ENCODE data around the gene ETNK2. TPM values are rescaled to one million over a fixed set of nuclear protein-coding genes. Genes with fewer than 3 reads are reported as not detected.
A peak's percentile ranks its signal among the peaks of the same experiment; 100 is the strongest.

The ETNK2 gene
- total RNA-seq, 1 donor from 2014 or later = 10.0 TPM

DNA sequence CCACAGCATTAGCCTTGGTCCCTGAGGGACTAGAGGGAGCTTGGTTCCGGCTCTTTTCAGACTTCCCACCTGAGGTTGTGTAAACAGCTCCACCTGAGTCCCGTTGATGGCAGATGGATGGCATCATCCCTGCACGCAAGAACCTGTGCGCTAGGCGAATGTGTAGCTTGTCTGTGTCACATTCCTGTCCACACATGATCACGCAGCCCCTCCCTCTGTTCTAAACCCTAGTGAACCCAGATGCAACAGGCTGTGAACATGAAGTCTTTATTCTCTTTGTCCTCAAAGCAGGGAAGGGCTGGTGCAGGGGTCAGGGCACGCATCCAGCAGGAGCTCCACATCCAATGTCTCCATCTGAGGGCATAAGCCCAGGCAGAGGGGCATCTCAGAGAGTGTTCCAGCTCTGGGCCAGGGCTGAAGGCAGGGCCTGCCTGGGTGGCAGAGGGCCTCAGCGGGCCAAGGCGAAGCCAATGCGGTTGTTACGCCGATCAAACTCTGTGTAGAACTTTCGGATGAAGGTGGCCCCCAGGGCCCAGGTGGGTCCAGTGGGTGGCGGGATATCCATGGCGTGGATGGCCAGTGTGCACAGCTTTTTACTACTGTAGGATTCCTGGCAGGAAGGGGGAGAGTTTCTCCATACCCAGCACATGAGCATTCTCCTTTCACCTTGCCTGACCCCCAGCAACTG lies 2.9 kb upstream of the ETNK2 start:
- no peaks in the 10 kb centered on the region for H3K36me3 Mint-ChIP-seq
- peak overlapping the region; percentile 62 for H3K4me3 Mint-ChIP-seq
- no peaks in the 10 kb centered on the region for H3K9me3 Mint-ChIP-seq
- TF ChIP-seq, protein P1, sequence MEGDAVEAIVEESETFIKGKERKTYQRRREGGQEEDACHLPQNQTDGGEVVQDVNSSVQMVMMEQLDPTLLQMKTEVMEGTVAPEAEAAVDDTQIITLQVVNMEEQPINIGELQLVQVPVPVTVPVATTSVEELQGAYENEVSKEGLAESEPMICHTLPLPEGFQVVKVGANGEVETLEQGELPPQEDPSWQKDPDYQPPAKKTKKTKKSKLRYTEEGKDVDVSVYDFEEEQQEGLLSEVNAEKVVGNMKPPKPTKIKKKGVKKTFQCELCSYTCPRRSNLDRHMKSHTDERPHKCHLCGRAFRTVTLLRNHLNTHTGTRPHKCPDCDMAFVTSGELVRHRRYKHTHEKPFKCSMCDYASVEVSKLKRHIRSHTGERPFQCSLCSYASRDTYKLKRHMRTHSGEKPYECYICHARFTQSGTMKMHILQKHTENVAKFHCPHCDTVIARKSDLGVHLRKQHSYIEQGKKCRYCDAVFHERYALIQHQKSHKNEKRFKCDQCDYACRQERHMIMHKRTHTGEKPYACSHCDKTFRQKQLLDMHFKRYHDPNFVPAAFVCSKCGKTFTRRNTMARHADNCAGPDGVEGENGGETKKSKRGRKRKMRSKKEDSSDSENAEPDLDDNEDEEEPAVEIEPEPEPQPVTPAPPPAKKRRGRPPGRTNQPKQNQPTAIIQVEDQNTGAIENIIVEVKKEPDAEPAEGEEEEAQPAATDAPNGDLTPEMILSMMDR (conservative IDR thresholded peaks at IDR 0.05) = no peak
- DNase-seq (ENCODE audit: extremely low spot score, unreplicated experiment) = no peak
- peaks cover 28% of the 10 kb centered on the region for H3K27me3 Mint-ChIP-seq
- H3K27ac Mint-ChIP-seq = peak overlapping the region; percentile 58
- peaks cover 6% of the 10 kb centered on the region for H3K4me1 Mint-ChIP-seq (ENCODE audit: unreplicated experiment)

DNA sequence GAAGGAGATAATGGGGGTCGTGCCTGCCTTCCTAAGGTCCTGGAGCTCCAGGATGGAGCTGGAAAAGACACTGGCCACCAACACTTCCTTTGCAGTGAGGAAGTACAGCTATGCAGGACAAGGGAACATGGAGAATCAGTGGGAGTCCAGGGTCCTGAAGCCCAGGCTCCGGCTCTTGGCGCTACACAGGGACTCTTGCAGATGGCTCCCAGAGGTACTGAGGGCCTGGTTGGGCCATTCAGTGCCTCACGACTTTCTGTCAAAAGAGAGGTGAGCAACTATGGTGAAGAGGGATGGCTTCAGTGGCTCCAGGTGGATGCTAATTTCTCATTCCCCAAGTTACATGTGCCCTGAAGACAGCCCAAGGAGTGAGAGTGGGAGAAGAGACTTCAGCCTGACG lies 1.8 kb upstream of the ETNK2 start:
- DNase-seq (ENCODE audit: extremely low spot score, unreplicated experiment) = no peak
- Mint-ChIP-seq H3K27me3 (peaks cover 26% of the 10 kb centered on the region), H3K27ac (no peak overlapping the region), H3K9me3 (no peaks in the 10 kb centered on the region), H3K36me3 (no peaks in the 10 kb centered on the region), H3K4me1 (ENCODE audit: unreplicated experiment) (peaks cover 6% of the 10 kb centered on the region), H3K4me3 (peak overlapping the region; percentile 31)
- TF ChIP-seq, protein P1 (conservative IDR thresholded peaks at IDR 0.05) = no peak

DNA sequence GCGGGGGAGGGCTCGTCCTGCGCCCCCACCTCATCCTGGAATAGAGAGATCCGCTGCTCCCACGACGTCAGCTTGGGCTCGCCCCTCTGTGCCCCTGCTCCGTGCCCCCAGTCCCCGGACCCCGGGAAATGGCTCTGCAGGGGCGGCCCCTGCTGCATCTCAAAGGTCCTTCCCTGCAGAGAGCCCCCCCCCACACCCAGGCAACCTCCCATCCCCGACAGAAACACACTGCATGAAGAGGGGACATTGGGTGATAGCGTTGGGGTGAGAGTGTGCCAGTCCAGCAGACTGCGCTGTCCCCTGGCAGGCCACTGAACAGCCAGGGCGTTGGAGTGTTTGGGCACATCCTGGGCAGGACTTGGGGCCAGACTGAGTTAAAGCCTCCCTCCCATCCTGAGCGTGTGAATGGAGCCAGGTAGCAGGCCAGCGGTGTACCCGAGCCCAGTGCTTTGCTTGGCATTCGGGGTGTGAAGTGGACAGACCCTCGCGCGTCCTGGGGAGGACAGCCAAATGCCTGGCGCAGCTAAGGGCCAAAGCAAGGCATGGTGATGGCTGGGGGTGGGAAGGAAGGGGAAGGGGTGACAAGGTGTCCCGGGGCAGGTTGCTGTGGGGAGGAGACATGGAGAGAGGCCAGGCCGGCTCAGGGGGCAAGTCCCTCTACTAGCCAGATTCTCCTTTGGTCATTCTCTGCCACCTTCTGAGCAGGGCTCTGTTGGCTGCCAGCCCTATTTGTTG lies 633 bp upstream of the ETNK2 start:
- no peaks in the 10 kb centered on the region for H3K36me3 Mint-ChIP-seq
- peaks cover 14% of the 10 kb centered on the region for H3K27me3 Mint-ChIP-seq
- TF ChIP-seq, protein P1 (conservative IDR thresholded peaks at IDR 0.05) = no peak
- H3K9me3 Mint-ChIP-seq = no peaks in the 10 kb centered on the region
- H3K4me3 Mint-ChIP-seq = peak overlapping the region; percentile 80
- H3K27ac Mint-ChIP-seq = no peak overlapping the region
- peaks cover 6% of the 10 kb centered on the region for H3K4me1 Mint-ChIP-seq (ENCODE audit: unreplicated experiment)
- DNase-seq (ENCODE audit: extremely low spot score, unreplicated experiment) = no peak

DNA sequence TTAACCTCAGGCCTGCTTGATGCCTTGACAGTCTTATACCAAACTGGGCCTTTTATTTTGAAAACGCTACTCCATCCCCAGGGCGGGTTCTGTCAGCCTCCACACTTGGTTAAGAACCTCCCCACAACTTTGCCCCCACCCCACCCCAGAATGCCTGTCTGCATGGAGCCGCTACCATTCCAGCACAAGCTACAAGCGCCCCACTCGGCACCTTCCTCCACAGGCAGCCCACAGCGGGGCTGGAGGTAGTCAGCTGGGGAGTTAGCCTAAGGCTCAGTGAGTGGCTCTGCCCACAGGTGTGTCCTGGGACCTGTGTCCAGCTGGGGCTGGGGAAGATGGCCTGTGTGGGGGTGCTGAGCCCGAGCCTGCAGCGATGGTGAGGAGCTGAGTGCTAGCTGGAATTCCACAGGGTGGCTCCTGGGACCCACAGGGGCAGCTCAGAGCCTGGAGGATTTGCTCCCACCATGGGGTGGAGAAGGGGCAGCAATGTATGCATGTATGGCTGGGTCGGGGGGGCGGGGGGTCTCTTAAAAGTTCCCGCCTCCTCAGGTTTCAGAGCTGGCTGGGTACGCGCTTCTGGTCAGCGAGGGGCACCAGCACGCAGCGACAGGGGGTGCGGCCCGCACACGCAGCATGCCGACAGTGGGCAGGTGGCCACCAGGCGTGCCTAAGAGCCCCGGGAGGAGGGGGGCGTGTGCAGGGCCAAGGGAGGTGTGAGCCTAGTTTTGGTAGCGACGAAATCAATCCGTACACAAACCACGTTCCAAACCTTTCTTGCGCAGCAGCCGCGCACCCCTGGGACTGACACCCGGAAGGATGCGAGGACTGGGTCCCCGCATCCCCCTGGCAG lies 917 bp downstream of the ETNK2 start:
- no peaks in the 10 kb centered on the region for H3K9me3 Mint-ChIP-seq
- no peaks in the 10 kb centered on the region for H3K36me3 Mint-ChIP-seq
- peaks cover 4% of the 10 kb centered on the region for H3K27me3 Mint-ChIP-seq
- peak overlapping the region; percentile 39 for H3K27ac Mint-ChIP-seq
- peaks cover 6% of the 10 kb centered on the region for H3K4me1 Mint-ChIP-seq (ENCODE audit: unreplicated experiment)
- TF ChIP-seq, protein P1 (conservative IDR thresholded peaks at IDR 0.05) = no peak
- DNase-seq (ENCODE audit: extremely low spot score, unreplicated experiment) = no peak
- peak overlapping the region; percentile 80 for H3K4me3 Mint-ChIP-seq

DNA sequence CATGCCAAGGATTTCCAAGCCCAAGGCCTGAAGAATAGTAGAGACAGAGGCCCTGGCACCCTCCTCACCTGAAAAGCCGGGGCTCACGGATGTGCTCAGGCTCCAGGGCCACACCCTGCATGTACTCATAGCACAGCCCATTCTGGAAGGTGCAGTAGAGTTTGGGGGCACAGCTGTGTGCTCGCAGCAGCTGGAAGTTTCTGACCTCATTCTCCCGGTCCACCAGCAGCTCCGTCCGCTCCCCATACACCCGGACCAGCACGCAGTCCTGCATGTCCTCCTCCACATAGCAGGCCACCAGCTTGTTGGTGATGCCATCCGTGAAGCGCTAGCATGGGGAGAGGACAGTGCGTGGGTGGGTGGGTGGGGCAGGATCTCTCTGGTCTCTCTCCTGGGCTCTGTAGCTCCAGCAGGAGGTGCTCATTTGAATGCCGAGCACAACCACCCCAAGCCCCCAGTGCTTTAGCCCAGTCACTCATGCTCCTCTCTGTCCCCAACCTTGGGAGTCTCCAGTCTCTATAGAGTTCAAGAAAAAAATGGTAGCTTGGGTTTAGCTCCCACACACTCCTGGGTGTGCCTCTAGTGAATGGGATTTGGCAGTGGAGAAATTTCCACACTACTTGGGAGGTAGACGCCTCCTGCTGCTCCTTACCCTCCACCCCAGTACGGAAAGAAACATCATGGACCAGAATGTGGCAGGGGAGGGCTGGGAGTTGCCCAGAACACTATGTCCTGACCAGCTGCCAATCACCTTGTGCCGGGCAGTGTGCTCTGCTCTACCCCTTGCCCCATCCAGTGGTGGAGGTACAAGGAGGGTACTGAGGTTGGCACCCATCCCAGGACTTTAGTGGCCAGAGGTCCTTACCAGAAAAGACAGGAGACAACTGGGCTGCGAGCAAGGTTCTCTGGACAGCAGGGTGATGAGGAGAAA lies 1.9 kb downstream of the ETNK2 start:
- TF ChIP-seq, protein P1 (conservative IDR thresholded peaks at IDR 0.05) = no peak
- DNase-seq (ENCODE audit: extremely low spot score, unreplicated experiment) = no peak
- no peaks in the 10 kb centered on the region for H3K9me3 Mint-ChIP-seq
- peak overlapping the region; percentile 80 for H3K4me3 Mint-ChIP-seq
- H3K4me1 Mint-ChIP-seq (ENCODE audit: unreplicated experiment) = peaks cover 6% of the 10 kb centered on the region
- no peaks in the 10 kb centered on the region for H3K27me3 Mint-ChIP-seq
- H3K27ac Mint-ChIP-seq = peak overlapping the region; percentile 39
- no peaks in the 10 kb centered on the region for H3K36me3 Mint-ChIP-seq
